Measurements from ENCODE around the gene ZNF276. TPM values are rescaled to one million over a fixed set of nuclear protein-coding genes. Genes with fewer than 3 reads are reported as not detected.
"Not testable (repeated sequence)": the region's sequence is repeated elsewhere in the genome, so short reads cannot be mapped to it uniquely, and the experiment has no call there.

Gene ZNF276
- total and polyA plus RNA-seq, 2 of the 8 experiments (the other 6 are each of a cell fraction or from before 2014, with no cell fraction given): 6.4 to 9.3 TPM

DNA sequence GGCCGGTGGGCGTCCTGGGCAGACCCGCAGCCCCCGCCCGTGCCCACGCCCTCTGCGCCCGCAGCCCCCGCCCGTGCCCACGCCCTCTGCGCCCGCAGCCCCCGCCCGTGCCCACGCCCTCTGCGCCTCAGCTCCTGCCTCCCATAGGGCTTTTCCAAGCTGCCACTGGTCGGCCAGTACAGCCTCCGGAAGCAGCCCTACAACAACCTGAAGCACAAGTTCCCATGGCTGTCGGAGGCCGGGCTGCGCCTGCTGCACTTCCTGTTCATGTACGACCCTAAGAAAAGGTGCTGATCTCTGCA is 26.6 kb upstream of the ZNF276 start:
- not testable (repeated sequence) for FAIRE-seq; H2AK5ac ChIP-seq (ENCODE audit: low read depth, low read length); H4K8ac ChIP-seq (ENCODE audit: extremely low read depth, insufficient read depth, low read length); H3K4me3 ChIP-seq (ENCODE audit: extremely low read depth in 1 of 4, insufficient read depth in 2 of 4, low read depth in 3 of 4, low read length in 4 of 4); H2AFZ ChIP-seq (ENCODE audit: low read length); H3K4ac ChIP-seq (replicated peaks; ENCODE audit: insufficient read length, low read depth, low read length); H3K23ac ChIP-seq (ENCODE audit: insufficient read length); H2BK120ac ChIP-seq (replicated peaks; ENCODE audit: low read depth, low read length); H4K91ac ChIP-seq (replicated peaks; ENCODE audit: insufficient read length, low read length); H3K9ac ChIP-seq (replicated peaks in 1 of 4; ENCODE audit: extremely low read depth in 1 of 4, low read depth in 3 of 4, low read length in 3 of 4); H3K4me1 ChIP-seq (replicated peaks in 1 of 4; ENCODE audit: control insufficient read depth in 3 of 4, insufficient read depth in 4 of 4, low read length in 3 of 4); DNase-seq (ENCODE audit: low read depth in 1 of 2, low spot score in 2 of 2); H3K4me2 ChIP-seq (ENCODE audit: insufficient read depth in 1 of 2, low read depth in 2 of 2, low read length in 2 of 2); H2BK5ac ChIP-seq (ENCODE audit: low read depth, low read length); H3K18ac ChIP-seq (ENCODE audit: extremely low read depth, low read length); H3K79me1 ChIP-seq (ENCODE audit: low read depth, low read length); H3K14ac ChIP-seq (ENCODE audit: insufficient read length); H4K5ac ChIP-seq (ENCODE audit: insufficient read length, low read depth, low read length); H2BK12ac ChIP-seq (ENCODE audit: low read depth, low read length); H3K9me3 ChIP-seq (ENCODE audit: insufficient read depth in 2 of 2, low read depth in 1 of 2, low read length in 1 of 2); H2BK20ac ChIP-seq (ENCODE audit: low read length); H2BK15ac ChIP-seq (ENCODE audit: low read length); H3K23me2 ChIP-seq (ENCODE audit: low read depth, low read length); H3K56ac ChIP-seq (replicated peaks; ENCODE audit: insufficient read length, low read depth, low read length); H3K27me3 ChIP-seq (replicated peaks in 1 of 4; ENCODE audit: control insufficient read depth in 3 of 4, extremely low read depth in 1 of 4, insufficient read depth in 3 of 4, low read length in 3 of 4); H3K27ac ChIP-seq (ENCODE audit: low read depth, low read length); H3K79me2 ChIP-seq (ENCODE audit: control insufficient read depth in 1 of 2, insufficient read depth in 2 of 2, low read length in 2 of 2)
- ChIA-PET POLR2A (ENCODE audit: partially characterized antibody) (interaction anchor here (0.6 to 6.6 kb wide), 11 partner anchors 8 to 133 kb away, joined by 3 to 36 read pairs (median 3); partner anchors contain the start of gene CDK10), CTCF (ENCODE audit: partially characterized antibody) (interaction anchor here (1.0 to 2.0 kb wide), 5 partner anchors 8 to 216 kb away, joined by 3 to 5 read pairs (median 3); partner anchors contain the start of gene CDK10)
- H3K36me3 ChIP-seq (ENCODE audit: control insufficient read depth in 2 of 4, insufficient read depth in 4 of 4, low read length in 3 of 4): peaks cover 3 to 40% (median 17%) of the 10 kb centered on the region in 4 experiments; a peak in 7 of 8 replicates
- 95% methylated on average over 11 of the region's 23 CpGs; no CpG with 5 or more reads in 1 of the 2 experiments for WGBS, 2 experiments (ENCODE audit: extremely low coverage in 1 of 2, insufficient coverage in 1 of 2, insufficient read length in 1 of 2, insufficient replicate concordance in 2 of 2, low coverage in 1 of 2, low lambda C conversion rate in 2 of 2, missing lambda C conversion rate in 1 of 2)
- H4K20me1 ChIP-seq (replicated peaks in 1 of 2; ENCODE audit: control insufficient read depth in 1 of 2, insufficient read depth in 2 of 2, low read length in 2 of 2): peaks cover 0 to 23% of the 10 kb centered on the region in 2 experiments

Data from H1 (cell line).